ENCODE measurements around the gene HSD17B2.

HSD17B2 gene

GRCh38 chr16:82055117-82055516, 20.1 kb downstream of the HSD17B2 start:
- TF ChIP-seq GABPA (IDR thresholded peaks at IDR 0.05; ENCODE audit: low read depth) (no peak), CTCF (IDR thresholded peaks at IDR 0.05; ENCODE audit: insufficient read depth, low read length) (no peak)

DNA sequence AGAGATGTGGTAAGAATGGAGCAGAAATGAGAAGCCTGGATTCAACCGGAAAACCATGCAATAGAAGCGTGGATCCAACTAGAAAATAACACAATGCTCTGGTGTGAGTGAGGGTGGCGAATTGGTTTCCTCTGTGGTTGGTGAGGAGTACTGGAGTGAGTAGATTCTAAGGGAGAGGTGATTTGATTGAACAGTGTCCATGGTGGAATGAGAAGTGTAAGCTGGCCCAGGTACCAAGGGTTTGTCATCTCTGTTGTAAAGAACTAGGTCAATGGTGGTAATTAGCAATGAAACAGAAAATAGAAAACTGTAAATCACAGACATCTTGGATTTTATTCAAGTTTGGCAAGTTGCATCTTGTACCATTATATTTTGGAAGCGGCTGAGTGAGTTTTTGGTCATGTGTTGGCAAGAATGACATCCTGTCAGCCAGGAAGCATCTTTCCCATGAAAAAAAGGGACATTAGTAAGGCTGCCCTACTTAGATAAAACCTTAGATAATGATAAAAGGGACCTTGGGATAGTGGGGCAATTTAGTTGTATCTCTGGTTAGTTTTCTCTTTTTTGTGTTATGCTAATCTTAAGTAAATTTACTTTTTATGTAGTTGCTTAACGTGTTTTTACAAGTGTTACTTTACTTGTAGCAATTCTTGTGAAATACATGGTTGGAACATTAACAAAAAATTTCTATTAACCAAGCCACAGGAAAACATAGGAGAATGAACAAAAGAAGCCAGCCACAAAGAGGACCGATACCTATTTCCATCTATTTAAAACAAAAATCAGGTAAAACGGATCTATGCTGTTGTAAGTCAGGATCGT, 20.9 kb downstream of the HSD17B2 start:
- no peak for DNase-seq (ENCODE audit: low read depth in 1 of 2, low spot score in 1 of 2)
- peaks cover 8% of the 10 kb centered on the region for H3K27me3 ChIP-seq (ENCODE audit: insufficient read depth, poor library complexity, severe bottlenecking)

More at GRCh38 chr16:82055117-82055516, 20.1 kb downstream of the HSD17B2 start:
- H3K27me3 ChIP-seq (ENCODE audit: insufficient read depth, poor library complexity, severe bottlenecking), result peaks cover 8% of the 10 kb centered on the region
- DNase-seq (ENCODE audit: low read depth in 1 of 2, low spot score in 1 of 2), result no peak
- H3K4me3 ChIP-seq (replicated peaks; ENCODE audit: insufficient read depth, low read length), result no peak overlapping the region
- no peak overlapping the region for H3K27ac ChIP-seq (replicated peaks)

DNA sequence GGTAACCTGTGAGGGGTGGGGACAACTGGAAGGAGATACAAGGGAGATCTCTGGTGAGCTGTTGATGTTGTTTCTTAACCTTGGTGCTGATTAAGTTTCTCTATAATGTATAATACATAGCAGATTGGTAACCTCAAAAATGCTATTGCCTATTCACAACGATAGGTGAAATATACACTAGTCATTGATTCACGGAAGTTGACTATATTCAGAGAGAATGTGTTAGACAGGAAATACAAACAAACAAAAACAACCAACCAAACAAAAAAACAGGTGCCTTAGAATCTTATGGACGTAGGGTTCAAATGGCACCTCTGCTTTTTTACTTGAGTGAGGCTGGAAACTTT, 21.5 kb downstream of the HSD17B2 start:
- DNase-seq (ENCODE audit: low read depth in 1 of 2, low spot score in 1 of 2), result no peak
- Histone ChIP-seq H3K27ac (replicated peaks) (no peak overlapping the region), H3K4me3 (replicated peaks; ENCODE audit: insufficient read depth, low read length) (no peak overlapping the region), H3K27me3 (ENCODE audit: insufficient read depth, poor library complexity, severe bottlenecking) (peaks cover 8% of the 10 kb centered on the region)
- no peak for TF ChIP-seq SPI1 (IDR thresholded peaks at IDR 0.05; ENCODE audit: borderline replicate concordance, low read depth)
- TF ChIP-seq CTCF (IDR thresholded peaks at IDR 0.05; ENCODE audit: insufficient read depth, low read length), result no peak
- no peak for TF ChIP-seq GABPA (IDR thresholded peaks at IDR 0.05; ENCODE audit: low read depth)
- TF ChIP-seq, protein P1, sequence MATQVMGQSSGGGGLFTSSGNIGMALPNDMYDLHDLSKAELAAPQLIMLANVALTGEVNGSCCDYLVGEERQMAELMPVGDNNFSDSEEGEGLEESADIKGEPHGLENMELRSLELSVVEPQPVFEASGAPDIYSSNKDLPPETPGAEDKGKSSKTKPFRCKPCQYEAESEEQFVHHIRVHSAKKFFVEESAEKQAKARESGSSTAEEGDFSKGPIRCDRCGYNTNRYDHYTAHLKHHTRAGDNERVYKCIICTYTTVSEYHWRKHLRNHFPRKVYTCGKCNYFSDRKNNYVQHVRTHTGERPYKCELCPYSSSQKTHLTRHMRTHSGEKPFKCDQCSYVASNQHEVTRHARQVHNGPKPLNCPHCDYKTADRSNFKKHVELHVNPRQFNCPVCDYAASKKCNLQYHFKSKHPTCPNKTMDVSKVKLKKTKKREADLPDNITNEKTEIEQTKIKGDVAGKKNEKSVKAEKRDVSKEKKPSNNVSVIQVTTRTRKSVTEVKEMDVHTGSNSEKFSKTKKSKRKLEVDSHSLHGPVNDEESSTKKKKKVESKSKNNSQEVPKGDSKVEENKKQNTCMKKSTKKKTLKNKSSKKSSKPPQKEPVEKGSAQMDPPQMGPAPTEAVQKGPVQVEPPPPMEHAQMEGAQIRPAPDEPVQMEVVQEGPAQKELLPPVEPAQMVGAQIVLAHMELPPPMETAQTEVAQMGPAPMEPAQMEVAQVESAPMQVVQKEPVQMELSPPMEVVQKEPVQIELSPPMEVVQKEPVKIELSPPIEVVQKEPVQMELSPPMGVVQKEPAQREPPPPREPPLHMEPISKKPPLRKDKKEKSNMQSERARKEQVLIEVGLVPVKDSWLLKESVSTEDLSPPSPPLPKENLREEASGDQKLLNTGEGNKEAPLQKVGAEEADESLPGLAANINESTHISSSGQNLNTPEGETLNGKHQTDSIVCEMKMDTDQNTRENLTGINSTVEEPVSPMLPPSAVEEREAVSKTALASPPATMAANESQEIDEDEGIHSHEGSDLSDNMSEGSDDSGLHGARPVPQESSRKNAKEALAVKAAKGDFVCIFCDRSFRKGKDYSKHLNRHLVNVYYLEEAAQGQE (IDR thresholded peaks at IDR 0.05; ENCODE audit: insufficient replicate concordance, low read depth), result no peak
- TF ChIP-seq POLR2AphosphoS5 (IDR thresholded peaks at IDR 0.05; ENCODE audit: low read depth), result no peak

More for the DNA sequence above, 20.9 kb downstream of the HSD17B2 start:
- H3K4me3 ChIP-seq (replicated peaks; ENCODE audit: insufficient read depth, low read length), result no peak overlapping the region
- TF ChIP-seq SPI1 (IDR thresholded peaks at IDR 0.05; ENCODE audit: borderline replicate concordance, low read depth) (no peak), CTCF (IDR thresholded peaks at IDR 0.05; ENCODE audit: insufficient read depth, low read length) (no peak), GABPA (IDR thresholded peaks at IDR 0.05; ENCODE audit: low read depth) (no peak), POLR2AphosphoS5 (IDR thresholded peaks at IDR 0.05; ENCODE audit: low read depth) (no peak)
- TF ChIP-seq, protein P1 (IDR thresholded peaks at IDR 0.05; ENCODE audit: insufficient replicate concordance, low read depth), result no peak
- no peak overlapping the region for H3K27ac ChIP-seq (replicated peaks)
